Prostate gland (tissue), 2 donors: ENCODE measurements around the gene OVCA2. TPM values are rescaled to one million over a fixed set of nuclear protein-coding genes. Genes with fewer than 3 reads are reported as not detected.
"Not testable (repeated sequence)": the region's sequence is repeated elsewhere in the genome, so short reads cannot be mapped to it uniquely, and the experiment has no call there.

Experiments
- DNase-seq: peaks from one replicate; pipeline ENCODE4 v3.0.0-alpha.2; 2019; ENCODE audit warnings: low spot score
- H3K27ac ChIP-seq, 2 donors: fragments of 200-600 bp; sonication (generic); 2 replicates each; pipeline ENCODE4 v1.5.1; 2017 to 2019
- H3K27me3 ChIP-seq: fragments of 200-600 bp; sonication (generic); replicated peaks from 2 replicates; pipeline ENCODE4 v1.5.1; 2019; ENCODE audit not compliant: insufficient read depth
- H3K36me3 ChIP-seq, 2 donors: fragments of 200-600 bp; sonication (generic); 1 replicate in 1 of 2; 2 replicates in 1 of 2; pipeline versions ENCODE4 v1.5.1 to v1.8.1; 2017 to 2019
- H3K4me1 ChIP-seq: fragments of 200-600 bp; sonication (generic); replicated peaks from 2 replicates; pipeline ENCODE4 v1.5.1; 2019
- H3K4me3 ChIP-seq, 2 donors: fragments of 200-600 bp; sonication (generic); 2 replicates each; pipeline ENCODE4 v1.5.1; 2017 to 2019
- H3K9me3 ChIP-seq: fragments of 200-600 bp; sonication (generic); 2 replicates; pipeline ENCODE4 v1.5.1; 2017
- POLR2A ChIP-seq: fragments of 450-650 bp; IDR thresholded peaks from one replicate; pipeline ENCODE4 v1.6.1; 2016; ENCODE audit warnings: antibody characterized with exemption, mild to moderate bottlenecking
- POLR2AphosphoS5 ChIP-seq: sonication (generic); formaldehyde crosslinking; IDR thresholded peaks from one replicate; pipeline ENCODE4 v1.6.1; 2017; ENCODE audit warnings: antibody characterized with exemption
- WGBS: methylation state at CpG from one replicate; pipeline ENCODE4 v1.1.5; 2018; 5-methylcytosine and 5-hydroxymethylcytosine counted together
- intact Hi-C: fragments of 100-400 bp; cut with DNase I; formaldehyde crosslinking; loops from one replicate; pipeline ENCODE4 v1.14.2; 2022
- total RNA-seq, 2 donors: library from RNA; depleted of rRNA; stranded (reverse); fragments of >200 nt; gene quantifications; one replicate each; pipeline ENCODE4 v1.1.0, GENCODE V29; 2016
- TF ChIP-seq, protein P1 (sequence below), 4 experiments: fragments of 200-600 bp in 2 of 4; fragments of 450-650 bp in 2 of 4; sonication (generic) in 2 of 4; IDR thresholded peaks; 1 replicate in 3 of 4; 2 replicates in 1 of 4; pipeline ENCODE4 v1.5.1; 2016 to 2019; ENCODE audit warnings: antibody characterized with exemption in 4 of 4, mild to moderate bottlenecking in 2 of 4, moderate library complexity in 2 of 4

OVCA2 gene
- total RNA-seq, 2 donors from 2014 or later: 52.2 to 57.5 TPM

- DNase-seq: no peak
- 84% methylated on average over 15 of the region's 15 CpGs for WGBS
- Histone ChIP-seq H3K27ac (no peak overlapping the region), H3K36me3 (no peaks in the 10 kb centered on the region), H3K4me3 (no peak overlapping the region), H3K4me1 (peaks cover 3% of the 10 kb centered on the region), H3K27me3 (no peaks in the 10 kb centered on the region), H3K9me3 (no peaks in the 10 kb centered on the region)
- TF ChIP-seq POLR2AphosphoS5 (no peak), POLR2A (no peak)
- TF ChIP-seq, protein P1, sequence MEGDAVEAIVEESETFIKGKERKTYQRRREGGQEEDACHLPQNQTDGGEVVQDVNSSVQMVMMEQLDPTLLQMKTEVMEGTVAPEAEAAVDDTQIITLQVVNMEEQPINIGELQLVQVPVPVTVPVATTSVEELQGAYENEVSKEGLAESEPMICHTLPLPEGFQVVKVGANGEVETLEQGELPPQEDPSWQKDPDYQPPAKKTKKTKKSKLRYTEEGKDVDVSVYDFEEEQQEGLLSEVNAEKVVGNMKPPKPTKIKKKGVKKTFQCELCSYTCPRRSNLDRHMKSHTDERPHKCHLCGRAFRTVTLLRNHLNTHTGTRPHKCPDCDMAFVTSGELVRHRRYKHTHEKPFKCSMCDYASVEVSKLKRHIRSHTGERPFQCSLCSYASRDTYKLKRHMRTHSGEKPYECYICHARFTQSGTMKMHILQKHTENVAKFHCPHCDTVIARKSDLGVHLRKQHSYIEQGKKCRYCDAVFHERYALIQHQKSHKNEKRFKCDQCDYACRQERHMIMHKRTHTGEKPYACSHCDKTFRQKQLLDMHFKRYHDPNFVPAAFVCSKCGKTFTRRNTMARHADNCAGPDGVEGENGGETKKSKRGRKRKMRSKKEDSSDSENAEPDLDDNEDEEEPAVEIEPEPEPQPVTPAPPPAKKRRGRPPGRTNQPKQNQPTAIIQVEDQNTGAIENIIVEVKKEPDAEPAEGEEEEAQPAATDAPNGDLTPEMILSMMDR (IDR thresholded peaks at IDR 0.05): no peak
- intact Hi-C loops: no loop called here
Observed at GRCh38 chr17:2008332-2009126, 33.3 kb upstream of the OVCA2 start.

DNA sequence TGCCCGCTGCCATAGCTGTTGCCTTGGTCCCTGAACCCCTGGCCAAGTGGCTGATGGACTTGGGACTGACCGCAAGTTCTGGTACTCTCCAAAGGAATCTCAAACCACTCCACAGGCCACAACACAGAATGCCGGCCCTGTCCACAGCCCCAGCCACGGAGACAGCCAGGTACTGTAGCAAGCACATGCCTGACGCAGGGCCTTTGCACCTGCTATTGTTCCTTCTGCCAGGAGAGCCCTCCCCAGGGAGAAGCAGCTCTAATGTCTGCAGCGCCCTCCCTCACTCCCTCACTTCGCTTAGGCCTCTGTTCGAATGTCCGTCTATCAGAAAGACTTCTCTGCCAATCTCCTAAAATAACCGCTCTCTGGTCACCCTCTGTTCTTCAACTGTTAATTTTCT lies 32.1 kb upstream of the OVCA2 start:
- H3K4me1 ChIP-seq: peaks cover 3% of the 10 kb centered on the region
- intact Hi-C loops: no loop called here
- no peaks in the 10 kb centered on the region for H3K9me3 ChIP-seq
- H3K4me3 ChIP-seq: no peak overlapping the region
- H3K27ac ChIP-seq: no peak overlapping the region
- 92% methylated on average over 10 of the region's 10 CpGs for WGBS
- H3K36me3 ChIP-seq: no peaks in the 10 kb centered on the region
- TF ChIP-seq POLR2A (no peak), POLR2AphosphoS5 (no peak)
- TF ChIP-seq, protein P1 (IDR thresholded peaks at IDR 0.05): no peak
- no peak for DNase-seq
- no peaks in the 10 kb centered on the region for H3K27me3 ChIP-seq

DNA sequence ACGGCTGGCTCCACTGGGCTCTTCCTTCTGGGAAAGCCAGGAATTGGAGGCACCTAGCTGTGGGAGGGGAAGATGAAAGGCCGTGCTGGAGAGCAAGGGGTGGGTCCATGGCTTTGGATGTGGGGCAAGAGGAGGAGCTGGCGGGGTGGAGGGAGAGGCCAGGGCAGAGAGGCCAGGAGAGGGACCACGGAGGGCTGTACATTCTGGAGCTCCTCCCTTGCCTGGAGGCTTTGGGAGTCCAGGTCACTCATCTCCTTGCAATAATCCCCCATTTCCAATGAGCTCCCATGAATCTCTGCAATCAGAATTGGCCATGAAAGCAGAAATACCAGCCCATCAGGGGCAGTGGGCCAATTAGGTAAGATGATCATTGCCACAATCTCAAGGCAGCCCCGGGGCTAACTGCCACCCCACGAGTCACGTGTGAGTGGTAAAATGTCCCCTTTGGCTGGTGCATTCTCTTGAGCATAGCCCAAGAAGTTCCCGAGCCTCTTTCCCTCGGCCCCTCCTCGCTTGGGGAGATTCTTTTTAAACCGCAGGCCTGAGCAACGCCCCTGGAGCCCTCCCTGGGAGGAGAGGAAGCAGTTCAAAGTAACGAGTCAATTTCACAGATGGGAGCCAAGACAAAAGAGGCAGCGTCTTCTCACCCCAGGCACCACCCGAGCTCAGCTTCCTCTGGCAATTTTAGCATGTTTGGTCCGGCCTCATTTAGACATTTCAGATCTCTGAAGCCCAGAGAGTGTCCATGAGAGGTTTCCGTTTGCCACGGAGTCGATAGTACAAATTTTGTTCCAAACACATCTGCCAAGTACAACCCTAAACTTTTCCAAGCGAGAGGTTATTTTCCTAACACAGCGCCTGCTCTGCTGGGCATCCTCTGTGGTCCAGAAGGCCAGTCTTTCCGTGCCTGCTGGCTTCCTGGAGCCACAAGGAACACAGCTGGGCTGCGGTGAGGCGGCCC lies 30.1 kb upstream of the OVCA2 start:
- Histone ChIP-seq H3K27ac (peak overlapping the region; percentile 66 to 86), H3K4me3 (peak overlapping the region in 1 of 2 donors; percentile 1), H3K4me1 (peaks cover 3% of the 10 kb centered on the region), H3K27me3 (no peaks in the 10 kb centered on the region), H3K36me3 (no peaks in the 10 kb centered on the region), H3K9me3 (no peaks in the 10 kb centered on the region)
- peak; percentile 91 for TF ChIP-seq POLR2AphosphoS5
- no peak for TF ChIP-seq POLR2A
- intact Hi-C loops: no loop called here
- DNase-seq: peak; percentile 89
- 14% methylated on average over 24 of the region's 24 CpGs for WGBS

DNA sequence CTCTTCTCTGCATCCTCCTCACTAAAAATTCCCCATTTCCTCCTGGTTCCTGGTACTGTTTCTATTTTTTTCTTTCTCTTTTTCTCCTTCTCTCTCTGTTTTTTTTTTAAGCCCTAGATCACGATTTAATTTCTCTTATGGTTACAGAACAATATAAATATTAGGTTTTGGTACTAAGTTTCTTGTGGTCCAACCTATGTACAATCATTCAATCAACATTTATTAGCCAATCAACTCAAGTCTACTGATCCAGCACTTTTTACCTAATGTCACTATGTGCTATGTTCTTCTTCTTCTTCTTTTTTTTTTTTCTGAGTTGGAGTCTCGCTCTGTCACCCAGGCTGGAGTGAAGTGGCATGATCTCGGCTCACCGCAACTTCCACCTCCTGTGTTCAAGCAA lies 29.3 kb upstream of the OVCA2 start:
- Histone ChIP-seq H3K4me1 (peaks cover 3% of the 10 kb centered on the region), H3K36me3 (no peaks in the 10 kb centered on the region), H3K27ac (peak overlapping the region; percentile 66 to 86), H3K9me3 (no peaks in the 10 kb centered on the region), H3K27me3 (no peaks in the 10 kb centered on the region), H3K4me3 (no peak overlapping the region)
- 87% methylated on average over 4 of the region's 4 CpGs for WGBS
- no peak for DNase-seq
- intact Hi-C loops: no loop called here
- TF ChIP-seq, protein P1 (IDR thresholded peaks at IDR 0.05): no peak
- no peak for TF ChIP-seq POLR2AphosphoS5
- TF ChIP-seq POLR2A: no peak

DNA sequence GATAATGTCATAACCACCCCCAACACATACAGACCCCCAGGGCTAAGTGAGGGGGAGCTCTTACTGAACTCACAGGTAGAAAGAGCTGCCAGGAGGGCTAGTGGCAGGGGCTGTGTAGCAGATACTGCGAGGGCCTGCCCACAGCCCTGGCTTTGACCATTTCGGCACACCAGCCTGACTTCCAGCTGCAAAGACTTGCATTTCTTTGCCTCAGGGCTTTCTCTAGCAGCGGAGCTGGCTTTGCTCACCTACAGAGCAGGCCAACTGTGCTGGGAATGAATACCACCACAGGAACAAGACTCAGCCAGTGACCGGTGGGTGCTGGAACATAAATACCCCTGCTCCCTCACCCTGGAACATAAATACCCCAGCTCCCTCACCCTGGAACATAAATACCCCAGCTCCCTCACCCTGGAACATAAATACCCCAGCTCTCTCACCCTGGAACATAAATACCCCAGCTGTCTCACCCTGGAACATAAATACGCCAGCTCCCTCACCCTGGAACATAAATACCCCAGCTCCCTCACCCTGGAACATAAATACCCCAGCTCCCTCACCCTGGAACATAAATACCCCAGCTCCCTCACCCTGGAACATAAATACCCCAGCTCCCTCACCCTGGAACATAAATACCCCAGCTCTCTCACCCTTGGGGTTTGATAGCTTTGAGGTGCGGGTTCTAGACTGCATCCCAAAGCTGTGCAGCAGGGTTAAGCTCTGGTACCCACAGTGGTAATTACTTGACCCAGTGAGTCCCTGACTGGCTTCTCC lies 28.4 kb upstream of the OVCA2 start:
- DNase-seq, H3K27me3 ChIP-seq, H3K4me3 ChIP-seq, intact Hi-C loops, H3K4me1 ChIP-seq, H3K36me3 ChIP-seq, H3K9me3 ChIP-seq: not testable (repeated sequence)
- WGBS: 61% methylated on average over 6 of the region's 6 CpGs
- H3K27ac ChIP-seq: peak overlapping the region; percentile 66 to 86
